A673 (cell line): ENCODE data around the gene METAP2. TPM values are rescaled to one million over a fixed set of nuclear protein-coding genes. Genes with fewer than 3 reads are reported as not detected.

Experiments
- BruUV-seq: library from RNA; stranded (reverse); fragments of 400-500 nt; replicated peaks from 2 replicates; lab custom pipeline; 2021; lab: Mats Ljungman, UMichigan
- CTCF ChIA-PET: fragments of 300-600 bp; sonication (Branson Sonifier 250); formaldehyde crosslinking; loops from one replicate; lab custom pipeline; 2022; ENCODE audit warnings: antibody characterized with exemption; lab: Charles Lee
- POLR2A ChIA-PET: fragments of 300-600 bp; sonication (Branson Sonifier 250); formaldehyde crosslinking; loops from one replicate; lab custom pipeline; 2022; ENCODE audit warnings: antibody characterized with exemption; ENCODE audit not compliant: low non-redundant PET; lab: Charles Lee
- DNase-seq: peaks from one replicate; pipeline ENCODE4 v3.0.0-alpha.2; 2015; ENCODE audit warnings: low spot score
- H3K27ac ChIP-seq: fragments of 200-600 bp; sonication (generic); 2 replicates; pipeline ENCODE4 v1.5.1; 2016; ENCODE audit warnings: mixed run types, low read depth, mild to moderate bottlenecking, mixed read lengths, antibody characterized with exemption, low read length; ENCODE audit not compliant: poor library complexity, severe bottlenecking
- H3K27me3 ChIP-seq: fragments of 200-600 bp; sonication (generic); replicated peaks from 2 replicates; pipeline ENCODE4 v1.6.1; 2017; ENCODE audit warnings: mixed run types, low read depth, mild to moderate bottlenecking, mixed read lengths, antibody characterized with exemption, low read length; ENCODE audit not compliant: insufficient read depth, poor library complexity
- H3K36me3 ChIP-seq: fragments of 200-600 bp; sonication (generic); 2 replicates; pipeline ENCODE4 v1.6.1; 2016; ENCODE audit warnings: mixed run types, mild to moderate bottlenecking, mixed read lengths, antibody characterized with exemption, low read length; ENCODE audit not compliant: insufficient read depth, poor library complexity, severe bottlenecking
- H3K4me1 ChIP-seq: fragments of 200-600 bp; sonication (generic); 2 replicates; pipeline ENCODE4 v1.6.1; 2017; ENCODE audit warnings: mixed run types, mild to moderate bottlenecking, mixed read lengths, antibody characterized with exemption, low read length; ENCODE audit not compliant: insufficient read depth, poor library complexity, severe bottlenecking
- H3K4me3 ChIP-seq: fragments of 200-600 bp; sonication (generic); 2 replicates; pipeline ENCODE4 v1.5.1; 2016; ENCODE audit warnings: low read depth, mixed run types, mild to moderate bottlenecking, mixed read lengths, low read length; ENCODE audit not compliant: poor library complexity, severe bottlenecking
- H3K9me3 ChIP-seq: fragments of 200-600 bp; sonication (generic); 2 replicates; pipeline ENCODE4 v1.6.1; 2016; ENCODE audit warnings: mixed run types, low read depth, mild to moderate bottlenecking, mixed read lengths, antibody characterized with exemption, low read length; ENCODE audit not compliant: poor library complexity, severe bottlenecking
- CTCF ChIP-seq: fragments of 300-800, 200-600 bp; sonication (generic); conservative IDR thresholded peaks from 2 replicates; pipeline ENCODE4 v1.5.1; 2017; ENCODE audit warnings: low read depth, mild to moderate bottlenecking, antibody characterized with exemption, low read length, moderate library complexity, mixed read lengths
- EZH2 ChIP-seq: fragments of 200-600 bp; sonication (generic); IDR thresholded peaks from 2 replicates; pipeline ENCODE4 v1.6.1; 2017; ENCODE audit warnings: borderline replicate concordance, low read depth, mild to moderate bottlenecking, mixed read lengths, antibody characterized with exemption, low read length; ENCODE audit not compliant: poor library complexity, severe bottlenecking
- intact Hi-C: fragments of 100-400 bp; cut with micrococcal nuclease; formaldehyde crosslinking; loops from one replicate; pipeline ENCODE4 v1.10.0; 2022; ENCODE audit not compliant: unreplicated experiment
- total RNA-seq: library from RNA; stranded (reverse); gene quantifications from 2 replicates; pipeline ENCODE4 v1.2.3, GENCODE V29; 2021

Gene METAP2
- total RNA-seq, 1 experiment from 2014 or later: 135 TPM

DNA sequence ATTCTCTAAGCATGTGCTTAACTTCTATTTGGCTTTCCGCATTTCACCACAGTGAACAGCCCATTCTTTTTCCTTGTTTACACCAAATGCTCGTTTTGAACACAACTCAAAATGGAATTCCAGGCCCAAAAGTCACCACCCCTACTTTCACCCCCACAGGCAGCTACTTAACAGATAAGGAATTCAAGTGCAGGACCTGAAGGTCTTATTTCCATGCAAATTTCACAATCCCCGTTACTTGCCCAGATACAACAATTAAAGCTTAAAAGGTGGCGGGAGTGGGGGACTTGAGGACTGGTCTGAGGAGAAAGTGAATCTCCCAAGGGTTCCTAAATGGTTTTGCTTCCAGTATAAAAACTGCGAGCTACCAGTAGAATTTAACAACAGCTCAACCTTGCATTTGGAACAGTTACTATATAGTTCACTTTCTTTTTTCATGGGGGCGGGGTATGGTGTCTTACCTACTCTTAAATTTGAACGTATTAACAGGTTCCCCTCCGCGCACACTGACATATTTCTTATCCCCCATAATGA is 73.6 kb downstream of the METAP2 start:
- Histone ChIP-seq H3K4me1 (peaks cover 29% of the 10 kb centered on the region), H3K36me3 (no peaks in the 10 kb centered on the region), H3K27me3 (no peaks in the 10 kb centered on the region), H3K4me3 (peak overlapping the region; percentile 89), H3K9me3 (peaks cover 5% of the 10 kb centered on the region), H3K27ac (peak overlapping the region; percentile 79)
- ChIA-PET CTCF (no interaction called here), POLR2A (no interaction called here)
- intact Hi-C loops: no loop called here
- DNase-seq: no peak
- TF ChIP-seq EZH2 (no peak), CTCF (no peak)
- BruUV-seq: TSS peak; percentile 66

GRCh38 chr12:95548056-95548538 is 74.1 kb downstream of the METAP2 start:
- ChIA-PET POLR2A (no interaction called here), CTCF (no interaction called here)
- no peaks in the 10 kb centered on the region for H3K27me3 ChIP-seq
- H3K36me3 ChIP-seq: no peaks in the 10 kb centered on the region
- H3K4me3 ChIP-seq: peak overlapping the region; percentile 89
- TF ChIP-seq EZH2 (no peak), CTCF (no peak)
- peaks cover 29% of the 10 kb centered on the region for H3K4me1 ChIP-seq
- H3K9me3 ChIP-seq: peaks cover 5% of the 10 kb centered on the region
- H3K27ac ChIP-seq: peak overlapping the region; percentile 79
- intact Hi-C loops: no loop called here
- no TSS peak for BruUV-seq
- DNase-seq: peak; percentile 53

DNA sequence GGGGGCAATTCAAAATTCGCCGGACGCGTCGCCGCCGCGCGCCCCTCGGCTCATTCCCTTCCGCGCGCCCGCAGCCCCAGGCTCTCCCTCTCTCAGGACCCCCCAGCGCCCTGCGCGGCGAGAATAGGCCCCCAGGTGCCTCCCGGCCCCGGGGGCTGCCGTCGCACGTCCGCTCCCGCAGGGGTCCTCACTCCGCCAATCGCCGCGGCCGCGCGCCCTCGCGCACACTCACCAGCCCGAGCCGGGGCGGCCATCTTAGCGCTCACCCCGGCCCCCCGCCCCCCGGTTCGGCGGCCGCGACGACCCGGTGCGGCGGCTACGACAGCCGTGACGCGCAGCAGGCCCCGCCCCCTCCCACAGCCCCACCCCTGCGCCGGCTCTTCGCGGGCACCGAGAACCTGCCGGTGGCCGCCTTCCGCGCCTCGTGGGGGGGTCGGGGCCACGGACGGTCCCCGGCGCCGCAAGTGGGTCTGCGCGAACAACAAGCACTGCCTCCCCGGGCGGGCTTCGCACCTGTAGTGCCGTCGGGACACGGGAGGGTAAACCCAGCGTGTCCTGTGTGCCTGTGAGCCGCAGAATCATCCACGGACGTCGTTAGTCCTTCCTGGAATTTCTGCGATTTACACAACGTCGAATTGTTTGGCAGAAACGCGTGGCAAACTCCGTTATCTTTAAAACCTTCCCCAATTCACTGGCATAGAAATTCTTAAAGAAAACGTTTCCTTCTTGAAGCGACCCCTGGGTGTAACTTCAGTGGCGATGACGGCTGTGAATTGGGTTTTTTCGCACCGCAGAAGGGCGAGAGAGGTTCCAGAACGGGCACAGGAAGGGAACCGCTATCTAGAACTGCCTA is 74.8 kb downstream of the METAP2 start:
- POLR2A ChIA-PET: no interaction called here

More for the DNA sequence above, 74.8 kb downstream of the METAP2 start:
- TF ChIP-seq EZH2: no peak
- TF ChIP-seq CTCF: no peak
- intact Hi-C loops: no loop called here
- CTCF ChIA-PET: no interaction called here
- Histone ChIP-seq H3K4me1 (peaks cover 29% of the 10 kb centered on the region), H3K9me3 (peaks cover 5% of the 10 kb centered on the region), H3K4me3 (peak overlapping the region; percentile 89), H3K27me3 (no peaks in the 10 kb centered on the region), H3K27ac (peak overlapping the region; percentile 79), H3K36me3 (no peaks in the 10 kb centered on the region)
- peak; percentile 77 for DNase-seq
- BruUV-seq: no TSS peak
